Epithelial cell of esophagus (primary cell): ENCODE data around the gene SPEM3.
A peak's percentile ranks its signal among the peaks of the same experiment; 100 is the strongest.

Experiments
- DNase-seq: peaks from one replicate; pipeline ENCODE4 v3.0.0; 2010; ENCODE audit warnings: low read depth
- H3K4me3 ChIP-seq: 2 replicates; pipeline ENCODE4 v1.5.1; 2011; ENCODE audit warnings: mild to moderate bottlenecking, low read length, control low read depth
- TF ChIP-seq, protein P1 (sequence below): IDR thresholded peaks from 2 replicates; pipeline ENCODE4 v1.5.1; 2011; ENCODE audit warnings: low read depth, mild to moderate bottlenecking, low read length, control low read depth, inconsistent platforms; ENCODE audit not compliant: insufficient read depth; ENCODE audit errors: missing control alignments

SPEM3 gene

GRCh38 chr17:7428557-7428956 lies at the start of gene SPEM3:
Gene SPEM3, plus strand, starts transcription at chr17:7428857. Its CDS starts 46 bp downstream, at chr17:7428903.
- TF ChIP-seq, protein P1, sequence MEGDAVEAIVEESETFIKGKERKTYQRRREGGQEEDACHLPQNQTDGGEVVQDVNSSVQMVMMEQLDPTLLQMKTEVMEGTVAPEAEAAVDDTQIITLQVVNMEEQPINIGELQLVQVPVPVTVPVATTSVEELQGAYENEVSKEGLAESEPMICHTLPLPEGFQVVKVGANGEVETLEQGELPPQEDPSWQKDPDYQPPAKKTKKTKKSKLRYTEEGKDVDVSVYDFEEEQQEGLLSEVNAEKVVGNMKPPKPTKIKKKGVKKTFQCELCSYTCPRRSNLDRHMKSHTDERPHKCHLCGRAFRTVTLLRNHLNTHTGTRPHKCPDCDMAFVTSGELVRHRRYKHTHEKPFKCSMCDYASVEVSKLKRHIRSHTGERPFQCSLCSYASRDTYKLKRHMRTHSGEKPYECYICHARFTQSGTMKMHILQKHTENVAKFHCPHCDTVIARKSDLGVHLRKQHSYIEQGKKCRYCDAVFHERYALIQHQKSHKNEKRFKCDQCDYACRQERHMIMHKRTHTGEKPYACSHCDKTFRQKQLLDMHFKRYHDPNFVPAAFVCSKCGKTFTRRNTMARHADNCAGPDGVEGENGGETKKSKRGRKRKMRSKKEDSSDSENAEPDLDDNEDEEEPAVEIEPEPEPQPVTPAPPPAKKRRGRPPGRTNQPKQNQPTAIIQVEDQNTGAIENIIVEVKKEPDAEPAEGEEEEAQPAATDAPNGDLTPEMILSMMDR: no peak
- DNase-seq: no peak
- H3K4me3 ChIP-seq: no peak within 1 kb of the TSS

DNA sequence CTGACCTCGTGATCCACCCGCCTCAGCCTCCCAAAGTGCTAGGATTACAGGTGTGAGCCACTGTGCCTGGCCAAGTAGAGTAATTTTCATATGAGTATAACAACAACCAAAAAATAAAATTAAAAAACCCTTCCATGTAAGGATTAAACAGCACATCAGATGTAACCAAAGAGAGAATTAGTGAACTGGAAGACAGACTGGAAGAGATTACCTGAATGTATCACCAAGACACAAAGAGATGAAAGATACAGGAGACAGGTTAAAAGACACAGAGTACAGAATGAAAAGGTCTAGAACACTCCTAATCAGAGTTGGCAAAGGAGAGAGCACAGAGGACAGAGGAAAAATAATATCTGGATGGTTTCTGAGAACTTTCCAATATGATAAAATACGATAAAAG lies 49.5 kb upstream of the SPEM3 start:
- no peak overlapping the region for H3K4me3 ChIP-seq
- TF ChIP-seq, protein P1: no peak
- no peak for DNase-seq

- TF ChIP-seq, protein P1: no peak
- peak overlapping the region; percentile 54 for H3K4me3 ChIP-seq
- DNase-seq: peak; percentile 46
These were observed 48.3 kb upstream of the SPEM3 start for GRCh38 chr17:7380321-7380720.

DNA sequence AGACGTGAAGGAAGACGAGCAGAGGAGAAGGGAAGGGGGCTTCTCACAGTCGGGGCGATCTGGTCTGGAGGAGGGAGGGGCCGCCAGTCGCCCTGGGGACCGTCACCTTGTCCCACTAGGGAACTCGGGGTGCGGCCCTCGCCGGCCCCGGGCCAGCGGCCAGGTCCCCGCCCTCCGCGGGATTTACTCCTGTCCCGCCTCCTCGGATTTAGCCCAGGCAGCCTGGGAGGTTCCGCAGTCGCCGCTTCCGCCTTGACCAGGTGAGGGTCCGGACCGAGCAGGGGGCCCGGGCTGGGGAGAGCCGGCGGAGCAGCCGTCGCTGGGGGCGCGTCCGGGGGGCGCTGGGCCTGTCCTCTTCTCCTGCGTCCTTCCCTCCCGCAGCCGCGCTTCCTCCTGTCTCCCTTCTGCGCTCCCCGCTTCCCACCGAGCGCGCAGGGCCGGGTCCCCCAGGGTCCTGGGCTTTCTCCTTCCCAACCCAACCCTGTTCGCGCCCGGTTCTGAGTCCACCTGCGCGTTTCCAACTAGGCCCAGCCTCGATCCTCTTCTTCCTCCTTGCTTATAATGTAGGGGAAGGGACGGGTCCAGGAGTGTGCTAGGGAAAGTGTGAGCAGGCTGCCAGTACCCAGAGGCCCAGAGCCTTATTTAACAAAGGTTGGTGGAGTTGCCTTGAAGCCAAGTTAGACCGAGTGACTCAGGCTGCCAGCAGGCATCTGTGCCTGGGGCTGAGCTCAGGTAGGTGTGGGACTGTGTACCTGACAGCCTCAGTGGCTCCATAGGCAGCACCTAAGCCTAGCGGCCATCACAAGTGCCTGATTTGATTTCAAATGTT lies 47.6 kb upstream of the SPEM3 start, which contains the start of gene TNK1:
Gene TNK1 (plus strand): TSS at position 235 of the 829 bp plus-strand sequence. CDS start 1,838 bp downstream, outside the sequence.
- TF ChIP-seq, protein P1: peak; percentile 26

DNA sequence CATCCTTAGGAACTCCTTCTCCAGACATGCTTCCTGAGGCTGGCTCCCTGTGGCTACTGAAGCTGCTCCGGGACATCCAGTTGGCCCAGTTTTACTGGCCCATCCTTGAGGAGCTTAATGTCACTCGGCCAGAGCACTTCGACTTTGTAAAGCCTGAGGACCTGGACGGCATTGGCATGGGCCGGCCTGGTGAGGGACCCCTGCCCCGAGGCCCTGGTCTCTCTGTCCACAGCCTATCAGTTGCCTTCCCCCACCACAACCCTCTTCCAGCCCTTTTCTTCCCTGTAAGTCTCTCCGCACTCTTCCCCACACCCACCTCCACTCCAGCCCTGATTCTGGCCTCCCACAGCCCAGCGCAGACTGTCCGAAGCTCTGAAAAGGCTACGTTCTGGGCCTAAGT lies 45.8 kb upstream of the SPEM3 start:
- TF ChIP-seq, protein P1: no peak
- DNase-seq: no peak
- H3K4me3 ChIP-seq: no peak overlapping the region

More for the DNA sequence above, 47.6 kb upstream of the SPEM3 start, which contains the start of gene TNK1:
- peak; percentile 65 for DNase-seq
- H3K4me3 ChIP-seq: peak within 1 kb of the TSS; percentile 54

- TF ChIP-seq, protein P1: no peak
- H3K4me3 ChIP-seq: no peak overlapping the region
- DNase-seq: no peak
These were observed 45.3 kb upstream of the SPEM3 start for GRCh38 chr17:7383371-7383741.
